ENCODE data around the gene PTMA.

GRCh38 chr2:231667096-231667427 is 41.3 kb upstream of the PTMA start:
- TF ChIP-seq CTCF (IDR thresholded peaks at IDR 0.05) (no peak), POLR2A (IDR thresholded peaks at IDR 0.05) (no peak)

Measured in body of pancreas (tissue), 4 donors.